ENCODE data around the gene CMTR1.

CMTR1 gene

DNA sequence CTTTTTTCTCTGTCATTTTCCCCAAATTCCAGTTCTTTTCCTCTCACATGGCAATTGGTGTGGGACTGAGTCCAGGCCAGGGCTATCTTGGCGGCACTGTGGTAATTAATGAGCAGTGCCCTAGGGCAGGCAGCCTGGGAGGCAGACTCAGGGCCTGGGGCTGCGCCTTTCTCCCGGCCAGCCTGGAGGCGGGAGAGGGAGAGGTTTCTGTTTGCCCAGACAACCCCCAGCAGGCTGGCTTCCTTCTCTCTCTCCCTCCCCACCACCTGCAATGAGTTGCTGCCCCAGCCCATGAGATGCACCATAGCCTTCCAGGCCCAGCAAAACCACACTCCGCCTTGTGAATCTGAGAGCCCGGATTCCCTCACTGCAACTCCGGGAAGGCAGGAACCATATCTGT is 81.8 kb downstream of the CMTR1 start:
- DNase-seq (ENCODE audit: low spot score): no peak
- TF ChIP-seq, protein P1, sequence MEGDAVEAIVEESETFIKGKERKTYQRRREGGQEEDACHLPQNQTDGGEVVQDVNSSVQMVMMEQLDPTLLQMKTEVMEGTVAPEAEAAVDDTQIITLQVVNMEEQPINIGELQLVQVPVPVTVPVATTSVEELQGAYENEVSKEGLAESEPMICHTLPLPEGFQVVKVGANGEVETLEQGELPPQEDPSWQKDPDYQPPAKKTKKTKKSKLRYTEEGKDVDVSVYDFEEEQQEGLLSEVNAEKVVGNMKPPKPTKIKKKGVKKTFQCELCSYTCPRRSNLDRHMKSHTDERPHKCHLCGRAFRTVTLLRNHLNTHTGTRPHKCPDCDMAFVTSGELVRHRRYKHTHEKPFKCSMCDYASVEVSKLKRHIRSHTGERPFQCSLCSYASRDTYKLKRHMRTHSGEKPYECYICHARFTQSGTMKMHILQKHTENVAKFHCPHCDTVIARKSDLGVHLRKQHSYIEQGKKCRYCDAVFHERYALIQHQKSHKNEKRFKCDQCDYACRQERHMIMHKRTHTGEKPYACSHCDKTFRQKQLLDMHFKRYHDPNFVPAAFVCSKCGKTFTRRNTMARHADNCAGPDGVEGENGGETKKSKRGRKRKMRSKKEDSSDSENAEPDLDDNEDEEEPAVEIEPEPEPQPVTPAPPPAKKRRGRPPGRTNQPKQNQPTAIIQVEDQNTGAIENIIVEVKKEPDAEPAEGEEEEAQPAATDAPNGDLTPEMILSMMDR (IDR thresholded peaks at IDR 0.05; ENCODE audit: extremely low read depth, missing control alignments): no peak

DNA sequence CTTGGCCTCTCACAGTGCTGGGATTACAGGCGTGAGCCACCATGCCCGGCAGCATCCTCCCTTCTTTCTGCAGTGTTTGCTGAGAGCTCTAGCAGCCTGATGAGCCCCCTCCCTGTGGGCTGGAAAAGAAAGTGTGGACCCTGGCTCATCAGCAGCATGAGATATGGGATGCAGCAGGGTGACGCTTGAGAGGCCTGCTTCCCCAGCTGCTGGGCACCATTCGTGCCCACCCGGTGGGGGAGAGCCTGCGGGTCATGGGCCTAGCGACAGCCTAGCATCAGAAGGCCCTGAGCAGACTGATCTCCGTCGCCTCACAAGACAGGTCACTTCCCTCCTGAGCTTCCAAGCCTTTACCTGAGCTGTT is 82.7 kb downstream of the CMTR1 start:
- TF ChIP-seq, protein P1 (IDR thresholded peaks at IDR 0.05; ENCODE audit: extremely low read depth, missing control alignments): no peak
- DNase-seq (ENCODE audit: low spot score): no peak

DNA sequence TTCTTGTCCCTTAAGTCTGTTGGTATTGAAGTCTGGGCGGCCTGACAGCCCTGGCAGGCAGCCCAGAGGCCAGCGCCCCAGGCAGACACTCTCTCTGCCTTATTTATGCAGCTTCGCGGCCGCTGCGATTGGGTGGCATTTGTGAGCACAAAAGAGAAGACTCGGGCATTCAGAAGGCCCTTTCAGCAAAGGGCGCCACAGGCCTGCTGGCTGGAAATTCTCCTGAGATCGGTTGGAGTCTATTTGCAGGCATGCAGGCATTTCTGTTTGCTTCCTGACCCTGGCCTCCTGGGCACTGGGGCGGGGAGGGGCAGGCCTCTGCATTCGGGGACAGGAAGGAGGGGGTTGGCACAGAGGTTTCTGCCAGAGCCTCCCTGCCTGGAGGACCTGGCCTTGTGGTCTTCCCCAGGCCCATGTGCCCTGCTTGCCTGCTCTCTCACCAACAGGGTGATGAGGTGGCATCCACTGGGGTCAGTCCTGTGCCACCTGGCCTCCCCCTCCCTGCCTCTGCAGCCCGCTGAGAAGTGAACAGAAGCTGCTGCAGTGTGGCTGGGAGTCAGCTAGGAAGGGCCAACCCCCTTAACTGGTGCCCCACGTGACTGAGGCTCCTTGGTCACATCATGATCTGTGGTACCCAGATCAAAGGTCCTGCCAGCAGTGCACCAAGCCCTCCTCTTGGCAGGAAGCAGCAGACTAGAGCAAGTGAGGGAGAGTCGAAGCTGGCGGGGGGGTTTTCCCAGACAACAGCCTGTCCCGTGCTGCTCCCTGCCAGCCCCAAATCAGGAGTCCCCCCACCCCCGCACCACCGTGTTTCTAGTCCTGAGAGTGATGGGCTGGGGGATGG is 83.3 kb downstream of the CMTR1 start:
- TF ChIP-seq, protein P1 (IDR thresholded peaks at IDR 0.05; ENCODE audit: extremely low read depth, missing control alignments): no peak
- DNase-seq (ENCODE audit: low spot score): peak; percentile 82

DNA sequence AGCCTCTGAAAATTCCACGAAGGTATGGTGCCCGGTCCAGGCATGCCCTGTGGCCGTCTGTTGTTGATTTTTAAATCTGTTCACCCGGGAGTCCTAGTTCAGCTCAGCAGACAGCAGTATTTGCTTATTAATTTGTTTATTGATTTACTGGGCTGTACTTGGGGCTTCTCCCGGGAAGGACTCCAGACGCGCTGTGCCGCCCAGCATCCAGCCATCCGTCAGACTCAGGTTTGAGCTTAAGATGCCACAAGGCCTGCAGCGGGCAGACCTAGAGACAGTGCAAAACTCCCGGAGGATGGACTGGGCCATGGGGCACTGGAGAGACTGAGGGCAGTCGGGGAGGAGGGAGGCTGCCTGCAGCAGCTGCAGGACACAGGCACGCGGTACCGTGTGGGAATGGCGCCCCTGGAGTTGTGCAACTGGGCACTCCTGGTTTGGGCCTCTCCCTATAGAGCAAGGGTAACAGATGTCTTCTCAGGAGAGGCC is 83.9 kb downstream of the CMTR1 start:
- TF ChIP-seq, protein P1 (IDR thresholded peaks at IDR 0.05; ENCODE audit: extremely low read depth, missing control alignments): no peak
- DNase-seq (ENCODE audit: low spot score): no peak

DNA sequence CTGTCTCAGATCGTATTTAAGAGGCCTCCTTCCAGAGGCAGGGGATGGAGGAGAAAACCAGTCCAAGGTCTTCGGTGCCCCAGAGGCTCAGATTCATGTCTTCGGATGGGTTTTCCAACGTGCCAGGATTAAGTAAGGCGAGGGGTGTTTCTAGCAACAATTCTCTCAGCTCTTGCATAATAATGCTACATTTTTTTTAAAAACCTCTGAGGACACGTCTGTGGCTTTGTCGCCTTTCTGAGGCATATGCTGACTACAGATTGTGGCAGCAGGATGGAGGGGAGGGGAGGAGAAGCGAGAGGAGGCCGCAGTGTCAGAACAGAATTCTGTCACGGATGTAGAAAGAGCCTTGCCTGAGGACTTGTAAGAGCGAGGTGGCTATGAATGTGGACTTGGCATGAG is 84.4 kb downstream of the CMTR1 start:
- no peak for DNase-seq (ENCODE audit: low spot score)
- TF ChIP-seq, protein P1 (IDR thresholded peaks at IDR 0.05; ENCODE audit: extremely low read depth, missing control alignments): no peak

DNA sequence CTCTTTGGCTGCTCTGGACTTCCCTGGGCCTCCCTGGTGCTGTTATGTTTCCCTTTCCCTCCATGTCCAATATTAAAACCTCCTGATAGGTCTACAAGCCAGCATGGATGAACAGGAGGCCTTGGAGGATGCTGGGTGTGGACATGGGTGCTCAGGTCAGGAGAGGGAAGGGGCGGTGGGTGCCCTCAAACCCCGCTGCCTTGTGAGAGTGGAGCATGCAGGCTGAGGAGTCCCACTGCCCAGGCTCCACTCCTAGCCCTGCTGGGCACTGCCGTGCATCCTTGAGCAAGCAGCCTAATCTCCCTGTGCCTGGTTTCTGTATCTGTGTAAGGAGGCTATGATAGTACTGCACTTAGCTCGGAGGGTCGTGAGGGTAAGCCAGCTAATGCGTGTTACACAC is 85.1 kb downstream of the CMTR1 start:
- DNase-seq (ENCODE audit: low spot score): no peak
- TF ChIP-seq, protein P1 (IDR thresholded peaks at IDR 0.05; ENCODE audit: extremely low read depth, missing control alignments): no peak

DNA sequence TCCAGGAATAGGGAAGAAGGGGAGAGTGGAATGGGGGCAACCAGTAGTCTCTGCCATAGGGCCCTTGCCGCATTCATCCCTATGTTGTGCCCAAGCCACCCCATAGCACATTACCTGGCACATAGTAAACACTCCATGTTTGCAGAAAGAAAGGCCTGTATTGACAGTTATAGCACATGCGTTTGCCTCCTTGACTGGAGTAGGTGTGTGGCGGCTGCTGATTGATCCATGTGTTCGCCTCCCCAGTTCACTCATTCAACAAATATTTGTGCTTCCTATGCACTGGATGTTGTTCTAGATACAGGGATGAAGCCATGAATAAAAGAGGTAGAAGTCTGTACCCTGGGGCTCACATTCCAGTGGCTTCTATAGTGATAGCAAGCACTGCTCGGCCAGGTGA is 86.4 kb downstream of the CMTR1 start:
- DNase-seq (ENCODE audit: low spot score): no peak
- TF ChIP-seq, protein P1 (IDR thresholded peaks at IDR 0.05; ENCODE audit: extremely low read depth, missing control alignments): no peak
